Mucosa of gallbladder (tissue), 1 donor: Measurements from ENCODE around the gene NOCT. TPM values are rescaled to one million over a fixed set of nuclear protein-coding genes. Genes with fewer than 3 reads are reported as not detected.
"Not testable (repeated sequence)": the region's sequence is repeated elsewhere in the genome, so short reads cannot be mapped to it uniquely, and the experiment has no call there.

Experiments
- DNase-seq: peaks from one replicate; pipeline ENCODE4 v3.0.0-alpha.2; 2020; ENCODE audit warnings: low spot score
- total RNA-seq: library from RNA; stranded (reverse); gene quantifications from one replicate; pipeline ENCODE4 v1.2.1, GENCODE V29; 2021
- donor health status: DM: no; HTN: no; CAD: no.

NOCT gene
- total RNA-seq, 1 donor from 2014 or later = 3.8 TPM

GRCh38 chr4:139044291-139044690 is 28.7 kb downstream of the NOCT start:
- no peak for DNase-seq

- DNase-seq = no peak
Measured at GRCh38 chr4:139048026-139048425, 32.4 kb downstream of the NOCT start.

- DNase-seq = no peak
Measured at GRCh38 chr4:139050446-139050845, 34.9 kb downstream of the NOCT start.

- no peak for DNase-seq
Measured at GRCh38 chr4:139053909-139054308, 38.3 kb downstream of the NOCT start.

- DNase-seq = no peak
Measured at GRCh38 chr4:139054791-139055505, 39.4 kb downstream of the NOCT start.

- not testable (repeated sequence) for DNase-seq
Measured at GRCh38 chr4:139059026-139059425, 43.4 kb downstream of the NOCT start.

- DNase-seq = no peak
Measured at GRCh38 chr4:139060591-139060990, 45.0 kb downstream of the NOCT start.

- DNase-seq = no peak
Measured at GRCh38 chr4:139076016-139076744, 60.6 kb downstream of the NOCT start.

GRCh38 chr4:139077567-139078355 is 62.2 kb downstream of the NOCT start:
- DNase-seq = no peak

- no peak for DNase-seq
Measured at GRCh38 chr4:139078926-139079325, 63.3 kb downstream of the NOCT start.

- peak; percentile 97 for DNase-seq
Measured at GRCh38 chr4:139082750-139083606, 67.4 kb downstream of the NOCT start.

- DNase-seq = peak; percentile 45
Measured at GRCh38 chr4:139083607-139083955, 68.0 kb downstream of the NOCT start.

- peak; percentile 89 for DNase-seq
Measured at GRCh38 chr4:139083956-139084803, 68.6 kb downstream of the NOCT start.

GRCh38 chr4:139084804-139085093 is 69.2 kb downstream of the NOCT start:
- no peak for DNase-seq

GRCh38 chr4:139085141-139085540 is 69.6 kb downstream of the NOCT start:
- no peak for DNase-seq

- no peak for DNase-seq
Measured at GRCh38 chr4:139092271-139092670, 76.7 kb downstream of the NOCT start.

Other genes with a start within 250 kb of the NOCT start
- gene ELF2, start 161.4 kb downstream of the NOCT start, total RNA-seq = 40.3 TPM